GM12878 (cell line): Measurements from ENCODE around the gene TARM1.

Source experiments
- MAX ChIP-seq: IDR thresholded peaks from 2 replicates; pipeline ENCODE4 v1.6.1; 2012; ENCODE audit warnings: low read depth, low read length, improper control_type of control experiment
- MXI1 ChIP-seq: fragments of 150-350 bp; IDR thresholded peaks from 2 replicates; pipeline ENCODE4 v1.6.1; 2011; ENCODE audit warnings: low read depth, mild to moderate bottlenecking, inconsistent platforms, low read length, improper control_type of control experiment
- NR2F1 ChIP-seq: fragments of 450-650 bp; conservative IDR thresholded peaks from 2 replicates; pipeline ENCODE4 v1.6.1; 2017; ENCODE audit warnings: mild to moderate bottlenecking
- POLR2A ChIP-seq: IDR thresholded peaks from 2 replicates; pipeline ENCODE4 v1.6.1; 2011; ENCODE audit warnings: low read depth, mild to moderate bottlenecking, low read length
- SMC3 ChIP-seq: IDR thresholded peaks from 2 replicates; pipeline ENCODE4 v1.6.1; 2011; ENCODE audit warnings: low read length, improper control_type of control experiment, borderline replicate concordance
- TF ChIP-seq, protein P1 (sequence below), 3 experiments: IDR thresholded peaks in 2 of 3; conservative IDR thresholded peaks in 1 of 3; 2 replicates each; pipeline ENCODE4 v1.5.1; 2011; ENCODE audit warnings: low read depth in 3 of 3, low read length in 3 of 3, mild to moderate bottlenecking in 3 of 3, control low read depth in 2 of 3, moderate library complexity in 2 of 3, inconsistent platforms in 1 of 3, mixed read lengths in 1 of 3; ENCODE audit not compliant: control insufficient read depth in 2 of 3, insufficient read depth in 1 of 3; ENCODE audit errors: extremely low read depth in 1 of 3

DNA sequence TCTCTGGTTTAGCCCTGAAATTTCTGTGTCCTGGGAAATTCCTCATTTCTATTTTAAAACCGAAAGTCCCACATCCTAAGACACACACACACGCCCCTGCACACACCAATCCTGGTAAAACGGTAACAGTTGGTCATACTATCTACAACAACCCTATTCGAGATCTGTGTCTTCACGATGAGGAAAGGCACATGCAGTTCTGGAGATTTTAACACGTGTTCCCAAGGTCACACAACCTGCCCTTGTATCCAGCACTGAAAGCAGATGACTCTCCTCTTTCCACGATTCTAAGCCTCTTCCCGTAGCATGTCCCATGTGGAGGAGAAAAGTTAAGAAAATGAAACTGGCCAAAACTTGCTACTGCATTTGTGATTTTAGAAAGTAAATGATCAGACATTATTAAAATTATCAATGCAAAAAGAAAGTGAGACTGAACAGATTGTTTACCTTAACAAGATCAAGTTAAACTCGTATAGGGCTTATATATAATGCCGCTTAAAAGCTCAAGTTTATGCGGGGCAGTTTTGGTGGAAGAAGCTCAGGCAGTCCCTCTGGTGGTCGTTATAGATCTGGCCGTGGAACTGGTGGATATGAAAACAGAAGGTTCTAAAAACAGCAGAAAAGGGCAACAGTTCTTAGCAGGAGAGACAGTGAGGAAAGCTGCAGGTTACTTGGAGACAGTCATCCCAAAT, 50.1 kb downstream of the TARM1 start:
- TF ChIP-seq SMC3 (no peak), MAX (no peak), NR2F1 (no peak), POLR2A (no peak), MXI1 (no peak)
- TF ChIP-seq, protein P1, sequence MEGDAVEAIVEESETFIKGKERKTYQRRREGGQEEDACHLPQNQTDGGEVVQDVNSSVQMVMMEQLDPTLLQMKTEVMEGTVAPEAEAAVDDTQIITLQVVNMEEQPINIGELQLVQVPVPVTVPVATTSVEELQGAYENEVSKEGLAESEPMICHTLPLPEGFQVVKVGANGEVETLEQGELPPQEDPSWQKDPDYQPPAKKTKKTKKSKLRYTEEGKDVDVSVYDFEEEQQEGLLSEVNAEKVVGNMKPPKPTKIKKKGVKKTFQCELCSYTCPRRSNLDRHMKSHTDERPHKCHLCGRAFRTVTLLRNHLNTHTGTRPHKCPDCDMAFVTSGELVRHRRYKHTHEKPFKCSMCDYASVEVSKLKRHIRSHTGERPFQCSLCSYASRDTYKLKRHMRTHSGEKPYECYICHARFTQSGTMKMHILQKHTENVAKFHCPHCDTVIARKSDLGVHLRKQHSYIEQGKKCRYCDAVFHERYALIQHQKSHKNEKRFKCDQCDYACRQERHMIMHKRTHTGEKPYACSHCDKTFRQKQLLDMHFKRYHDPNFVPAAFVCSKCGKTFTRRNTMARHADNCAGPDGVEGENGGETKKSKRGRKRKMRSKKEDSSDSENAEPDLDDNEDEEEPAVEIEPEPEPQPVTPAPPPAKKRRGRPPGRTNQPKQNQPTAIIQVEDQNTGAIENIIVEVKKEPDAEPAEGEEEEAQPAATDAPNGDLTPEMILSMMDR (IDR thresholded peaks at IDR 0.05 in 2 of 3, conservative IDR thresholded peaks at IDR 0.05 in 1 of 3; ENCODE audit: control insufficient read depth in 2 of 3, extremely low read depth in 1 of 3, insufficient read depth in 1 of 3, low read depth in 3 of 3, low read length in 3 of 3), result 0 out of 6 replicates have a peak, but pooled peaks of 1 of the 3 experiments have one; percentile 5
